Adrenal gland (tissue), 5 donors: Measurements from ENCODE around the gene DDX41.

Source experiments
- POLR2A ChIP-seq, 2 donors: fragments of 450-650 bp; IDR thresholded peaks; one replicate each; pipeline ENCODE4 v1.6.1; 2017; ENCODE audit warnings: antibody characterized with exemption in 2 of 2, mild to moderate bottlenecking in 2 of 2, moderate library complexity in 1 of 2
- TF ChIP-seq, protein P1 (sequence below), 6 experiments: fragments of 450-650 bp in 4 of 6; fragments of 200-600 bp in 2 of 6; sonication (generic) in 1 of 6; IDR thresholded peaks; 1 replicate in 5 of 6; 2 replicates in 1 of 6; pipeline versions ENCODE4 v1.5.1 to v1.8.0; 2016 to 2021; ENCODE audit warnings: antibody characterized with exemption in 6 of 6, mild to moderate bottlenecking in 2 of 6, moderate library complexity in 1 of 6
- donor health status: DM: no; HTN: no; CAD: no.

DNA sequence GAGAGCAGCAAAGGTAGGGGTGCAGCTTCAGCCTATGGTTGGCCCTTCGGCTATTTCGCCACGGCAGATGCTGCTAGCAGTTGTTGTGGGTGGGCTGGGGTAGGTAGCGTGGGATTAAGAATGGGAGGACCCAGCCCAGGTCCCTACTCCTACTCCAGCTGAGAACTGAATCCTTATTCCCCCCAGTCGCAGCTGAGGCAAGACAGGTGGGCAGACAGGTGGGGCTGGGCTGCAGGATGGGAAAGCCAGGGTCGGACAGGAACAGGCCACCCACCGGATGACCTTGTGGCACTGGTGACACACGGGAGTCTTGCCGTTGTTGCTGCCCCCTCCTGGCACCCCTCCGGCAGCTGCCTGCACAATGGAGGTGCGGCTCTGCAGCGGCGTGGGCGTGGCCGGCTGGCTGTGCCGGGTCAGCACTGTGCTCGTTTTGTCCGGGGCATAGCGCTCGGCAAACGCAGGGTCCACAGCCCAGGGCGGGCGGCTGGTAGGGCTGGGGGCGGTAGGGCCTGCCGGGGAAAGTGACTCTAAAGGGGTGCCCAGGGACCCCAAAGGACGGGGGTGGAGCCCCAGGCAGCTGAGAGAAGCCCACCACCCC, 27.5 kb downstream of the DDX41 start:
- TF ChIP-seq, protein P1, sequence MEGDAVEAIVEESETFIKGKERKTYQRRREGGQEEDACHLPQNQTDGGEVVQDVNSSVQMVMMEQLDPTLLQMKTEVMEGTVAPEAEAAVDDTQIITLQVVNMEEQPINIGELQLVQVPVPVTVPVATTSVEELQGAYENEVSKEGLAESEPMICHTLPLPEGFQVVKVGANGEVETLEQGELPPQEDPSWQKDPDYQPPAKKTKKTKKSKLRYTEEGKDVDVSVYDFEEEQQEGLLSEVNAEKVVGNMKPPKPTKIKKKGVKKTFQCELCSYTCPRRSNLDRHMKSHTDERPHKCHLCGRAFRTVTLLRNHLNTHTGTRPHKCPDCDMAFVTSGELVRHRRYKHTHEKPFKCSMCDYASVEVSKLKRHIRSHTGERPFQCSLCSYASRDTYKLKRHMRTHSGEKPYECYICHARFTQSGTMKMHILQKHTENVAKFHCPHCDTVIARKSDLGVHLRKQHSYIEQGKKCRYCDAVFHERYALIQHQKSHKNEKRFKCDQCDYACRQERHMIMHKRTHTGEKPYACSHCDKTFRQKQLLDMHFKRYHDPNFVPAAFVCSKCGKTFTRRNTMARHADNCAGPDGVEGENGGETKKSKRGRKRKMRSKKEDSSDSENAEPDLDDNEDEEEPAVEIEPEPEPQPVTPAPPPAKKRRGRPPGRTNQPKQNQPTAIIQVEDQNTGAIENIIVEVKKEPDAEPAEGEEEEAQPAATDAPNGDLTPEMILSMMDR (IDR thresholded peaks at IDR 0.05): no peak
- TF ChIP-seq POLR2A (IDR thresholded peaks at IDR 0.05): no peak
